ENCODE measurements around the gene MTHFD2.

- TF ChIP-seq POLR2A (IDR thresholded peaks at IDR 0.05; ENCODE audit: control extremely low read depth in 1 of 2, low read depth in 2 of 2, low read length in 2 of 2): peak in 1 of 2 experiments; percentile 4; a peak in 1 of 3 replicates
- TF ChIP-seq CTCF (IDR thresholded peaks at IDR 0.05; ENCODE audit: control extremely low read depth in 1 of 3, insufficient read depth in 1 of 3, low read depth in 1 of 3, low read length in 3 of 3): no peak
- no peak for TF ChIP-seq RFX5 (IDR thresholded peaks at IDR 0.05; ENCODE audit: borderline replicate concordance, low read depth, low read length)
- TF ChIP-seq PHF8 (conservative IDR thresholded peaks at IDR 0.05; ENCODE audit: low read depth, low read length): no peak
- no peak for TF ChIP-seq JUN (IDR thresholded peaks at IDR 0.05; ENCODE audit: low read depth, low read length)
These were observed 23.3 kb downstream of the MTHFD2 start for GRCh38 chr2:74221604-74222299.
